ENCODE data around the gene CNN3.
A peak's percentile ranks its signal among the peaks of the same experiment; 100 is the strongest.

Gene CNN3

DNA sequence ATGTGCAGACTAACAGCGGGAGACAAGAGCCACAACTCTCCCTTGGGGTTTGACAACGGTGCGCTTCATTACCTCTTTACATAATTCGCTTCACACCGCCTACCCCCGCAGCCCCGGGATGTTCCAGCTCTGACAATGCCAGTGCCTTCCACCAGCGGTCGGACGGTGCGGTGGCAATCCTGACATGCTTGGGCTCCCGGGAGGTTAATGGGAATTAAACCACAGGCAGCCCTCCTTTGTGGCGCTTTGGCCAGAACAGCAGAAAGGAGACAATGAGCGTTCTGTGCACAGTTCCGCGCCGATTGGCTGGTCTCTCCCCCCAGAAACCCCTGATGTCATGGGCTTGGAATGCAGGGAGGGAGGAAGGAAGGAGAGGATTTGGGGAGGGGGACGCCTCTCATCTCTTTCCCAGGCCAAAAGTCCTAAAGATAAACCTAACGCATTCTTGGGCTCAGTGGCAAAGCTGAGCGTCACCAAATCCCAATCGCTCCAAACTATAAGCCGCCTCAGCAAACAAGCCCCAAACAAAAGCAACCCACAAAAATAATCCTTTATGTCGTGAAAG lies 1.3 kb downstream of the CNN3 start (continued):
- TF ChIP-seq, protein P1, sequence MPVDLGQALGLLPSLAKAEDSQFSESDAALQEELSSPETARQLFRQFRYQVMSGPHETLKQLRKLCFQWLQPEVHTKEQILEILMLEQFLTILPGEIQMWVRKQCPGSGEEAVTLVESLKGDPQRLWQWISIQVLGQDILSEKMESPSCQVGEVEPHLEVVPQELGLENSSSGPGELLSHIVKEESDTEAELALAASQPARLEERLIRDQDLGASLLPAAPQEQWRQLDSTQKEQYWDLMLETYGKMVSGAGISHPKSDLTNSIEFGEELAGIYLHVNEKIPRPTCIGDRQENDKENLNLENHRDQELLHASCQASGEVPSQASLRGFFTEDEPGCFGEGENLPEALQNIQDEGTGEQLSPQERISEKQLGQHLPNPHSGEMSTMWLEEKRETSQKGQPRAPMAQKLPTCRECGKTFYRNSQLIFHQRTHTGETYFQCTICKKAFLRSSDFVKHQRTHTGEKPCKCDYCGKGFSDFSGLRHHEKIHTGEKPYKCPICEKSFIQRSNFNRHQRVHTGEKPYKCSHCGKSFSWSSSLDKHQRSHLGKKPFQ (tag by site-specific recombination; IDR thresholded peaks at IDR 0.05): peak; percentile 77
- TF ChIP-seq, protein P2, sequence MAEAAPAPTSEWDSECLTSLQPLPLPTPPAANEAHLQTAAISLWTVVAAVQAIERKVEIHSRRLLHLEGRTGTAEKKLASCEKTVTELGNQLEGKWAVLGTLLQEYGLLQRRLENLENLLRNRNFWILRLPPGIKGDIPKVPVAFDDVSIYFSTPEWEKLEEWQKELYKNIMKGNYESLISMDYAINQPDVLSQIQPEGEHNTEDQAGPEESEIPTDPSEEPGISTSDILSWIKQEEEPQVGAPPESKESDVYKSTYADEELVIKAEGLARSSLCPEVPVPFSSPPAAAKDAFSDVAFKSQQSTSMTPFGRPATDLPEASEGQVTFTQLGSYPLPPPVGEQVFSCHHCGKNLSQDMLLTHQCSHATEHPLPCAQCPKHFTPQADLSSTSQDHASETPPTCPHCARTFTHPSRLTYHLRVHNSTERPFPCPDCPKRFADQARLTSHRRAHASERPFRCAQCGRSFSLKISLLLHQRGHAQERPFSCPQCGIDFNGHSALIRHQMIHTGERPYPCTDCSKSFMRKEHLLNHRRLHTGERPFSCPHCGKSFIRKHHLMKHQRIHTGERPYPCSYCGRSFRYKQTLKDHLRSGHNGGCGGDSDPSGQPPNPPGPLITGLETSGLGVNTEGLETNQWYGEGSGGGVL (tag by site-specific recombination; IDR thresholded peaks at IDR 0.05): peak; percentile 93
- TF ChIP-seq, protein P3, sequence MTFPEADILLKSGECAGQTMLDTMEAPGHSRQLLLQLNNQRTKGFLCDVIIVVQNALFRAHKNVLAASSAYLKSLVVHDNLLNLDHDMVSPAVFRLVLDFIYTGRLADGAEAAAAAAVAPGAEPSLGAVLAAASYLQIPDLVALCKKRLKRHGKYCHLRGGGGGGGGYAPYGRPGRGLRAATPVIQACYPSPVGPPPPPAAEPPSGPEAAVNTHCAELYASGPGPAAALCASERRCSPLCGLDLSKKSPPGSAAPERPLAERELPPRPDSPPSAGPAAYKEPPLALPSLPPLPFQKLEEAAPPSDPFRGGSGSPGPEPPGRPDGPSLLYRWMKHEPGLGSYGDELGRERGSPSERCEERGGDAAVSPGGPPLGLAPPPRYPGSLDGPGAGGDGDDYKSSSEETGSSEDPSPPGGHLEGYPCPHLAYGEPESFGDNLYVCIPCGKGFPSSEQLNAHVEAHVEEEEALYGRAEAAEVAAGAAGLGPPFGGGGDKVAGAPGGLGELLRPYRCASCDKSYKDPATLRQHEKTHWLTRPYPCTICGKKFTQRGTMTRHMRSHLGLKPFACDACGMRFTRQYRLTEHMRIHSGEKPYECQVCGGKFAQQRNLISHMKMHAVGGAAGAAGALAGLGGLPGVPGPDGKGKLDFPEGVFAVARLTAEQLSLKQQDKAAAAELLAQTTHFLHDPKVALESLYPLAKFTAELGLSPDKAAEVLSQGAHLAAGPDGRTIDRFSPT (tag by site-specific recombination; IDR thresholded peaks at IDR 0.05): 0 out of 2 replicates have a peak, but pooled peaks have one; percentile 70
- no peak for TF ChIP-seq ZNF19 (tag by site-specific recombination; IDR thresholded peaks at IDR 0.05; ENCODE audit: low read depth)
- TF ChIP-seq, protein P4, sequence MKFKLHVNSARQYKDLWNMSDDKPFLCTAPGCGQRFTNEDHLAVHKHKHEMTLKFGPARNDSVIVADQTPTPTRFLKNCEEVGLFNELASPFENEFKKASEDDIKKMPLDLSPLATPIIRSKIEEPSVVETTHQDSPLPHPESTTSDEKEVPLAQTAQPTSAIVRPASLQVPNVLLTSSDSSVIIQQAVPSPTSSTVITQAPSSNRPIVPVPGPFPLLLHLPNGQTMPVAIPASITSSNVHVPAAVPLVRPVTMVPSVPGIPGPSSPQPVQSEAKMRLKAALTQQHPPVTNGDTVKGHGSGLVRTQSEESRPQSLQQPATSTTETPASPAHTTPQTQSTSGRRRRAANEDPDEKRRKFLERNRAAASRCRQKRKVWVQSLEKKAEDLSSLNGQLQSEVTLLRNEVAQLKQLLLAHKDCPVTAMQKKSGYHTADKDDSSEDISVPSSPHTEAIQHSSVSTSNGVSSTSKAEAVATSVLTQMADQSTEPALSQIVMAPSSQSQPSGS (tag by site-specific recombination; IDR thresholded peaks at IDR 0.05; ENCODE audit: low read depth): peak; percentile 77
- TF ChIP-seq ZNF341 (tag by site-specific recombination; IDR thresholded peaks at IDR 0.05; ENCODE audit: low read depth): peak; percentile 93
- 0 out of 2 replicates have a peak, but pooled peaks have one; percentile 32 for TF ChIP-seq BCL11A (tag by site-specific recombination; IDR thresholded peaks at IDR 0.05; ENCODE audit: low read depth)
- TF ChIP-seq ZNF76 (tag by site-specific recombination; IDR thresholded peaks at IDR 0.05; ENCODE audit: borderline replicate concordance, low read depth): peak; percentile 36; the same call in 1 of the 2 replicates
- TF ChIP-seq ZNF24 (tag by site-specific recombination; IDR thresholded peaks at IDR 0.05): peak; percentile 42; the same call in 1 of the 2 replicates
- TF ChIP-seq BCL11B (tag by site-specific recombination; IDR thresholded peaks at IDR 0.05; ENCODE audit: low read depth): 0 out of 2 replicates have a peak, but pooled peaks have one; percentile 33
- peak; percentile 11; the same call in 1 of the 2 replicates for TF ChIP-seq PRDM1 (tag by site-specific recombination; IDR thresholded peaks at IDR 0.05)
- TF ChIP-seq ZNF600 (tag by site-specific recombination; IDR thresholded peaks at IDR 0.05): peak; percentile 99
- TF ChIP-seq FEZF1 (tag by site-specific recombination; IDR thresholded peaks at IDR 0.05): no peak
- 0 out of 2 replicates have a peak, but pooled peaks have one; percentile 52 for TF ChIP-seq ZSCAN30 (tag by site-specific recombination; IDR thresholded peaks at IDR 0.05)
- TF ChIP-seq, protein P5, sequence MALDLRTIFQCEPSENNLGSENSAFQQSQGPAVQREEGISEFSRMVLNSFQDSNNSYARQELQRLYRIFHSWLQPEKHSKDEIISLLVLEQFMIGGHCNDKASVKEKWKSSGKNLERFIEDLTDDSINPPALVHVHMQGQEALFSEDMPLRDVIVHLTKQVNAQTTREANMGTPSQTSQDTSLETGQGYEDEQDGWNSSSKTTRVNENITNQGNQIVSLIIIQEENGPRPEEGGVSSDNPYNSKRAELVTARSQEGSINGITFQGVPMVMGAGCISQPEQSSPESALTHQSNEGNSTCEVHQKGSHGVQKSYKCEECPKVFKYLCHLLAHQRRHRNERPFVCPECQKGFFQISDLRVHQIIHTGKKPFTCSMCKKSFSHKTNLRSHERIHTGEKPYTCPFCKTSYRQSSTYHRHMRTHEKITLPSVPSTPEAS (tag by site-specific recombination; IDR thresholded peaks at IDR 0.05): 0 out of 2 replicates have a peak, but pooled peaks have one; percentile 7
- peak; percentile 11; the same call in 1 of the 2 replicates for TF ChIP-seq ZNF558 (tag by site-specific recombination; IDR thresholded peaks at IDR 0.05)
- 0 out of 2 replicates have a peak, but pooled peaks have one; percentile 45 for TF ChIP-seq ZNF2 (tag by site-specific recombination; IDR thresholded peaks at IDR 0.05)
- TF ChIP-seq, protein P6, sequence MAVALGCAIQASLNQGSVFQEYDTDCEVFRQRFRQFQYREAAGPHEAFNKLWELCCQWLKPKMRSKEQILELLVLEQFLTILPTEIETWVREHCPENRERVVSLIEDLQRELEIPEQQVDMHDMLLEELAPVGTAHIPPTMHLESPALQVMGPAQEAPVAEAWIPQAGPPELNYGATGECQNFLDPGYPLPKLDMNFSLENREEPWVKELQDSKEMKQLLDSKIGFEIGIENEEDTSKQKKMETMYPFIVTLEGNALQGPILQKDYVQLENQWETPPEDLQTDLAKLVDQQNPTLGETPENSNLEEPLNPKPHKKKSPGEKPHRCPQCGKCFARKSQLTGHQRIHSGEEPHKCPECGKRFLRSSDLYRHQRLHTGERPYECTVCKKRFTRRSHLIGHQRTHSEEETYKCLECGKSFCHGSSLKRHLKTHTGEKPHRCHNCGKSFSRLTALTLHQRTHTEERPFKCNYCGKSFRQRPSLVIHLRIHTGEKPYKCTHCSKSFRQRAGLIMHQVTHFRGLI (tag by site-specific recombination; IDR thresholded peaks at IDR 0.05): peak; percentile 20; the same call in 1 of the 2 replicates
- TF ChIP-seq TRIM28 (IDR thresholded peaks at IDR 0.05; ENCODE audit: borderline replicate concordance, low read length): peak; percentile 19; the same call in 1 of the 2 replicates
- no peak; the same call in 1 of the 2 replicates for TF ChIP-seq ZNF768 (tag by site-specific recombination; IDR thresholded peaks at IDR 0.05)
- TF ChIP-seq, protein P7, sequence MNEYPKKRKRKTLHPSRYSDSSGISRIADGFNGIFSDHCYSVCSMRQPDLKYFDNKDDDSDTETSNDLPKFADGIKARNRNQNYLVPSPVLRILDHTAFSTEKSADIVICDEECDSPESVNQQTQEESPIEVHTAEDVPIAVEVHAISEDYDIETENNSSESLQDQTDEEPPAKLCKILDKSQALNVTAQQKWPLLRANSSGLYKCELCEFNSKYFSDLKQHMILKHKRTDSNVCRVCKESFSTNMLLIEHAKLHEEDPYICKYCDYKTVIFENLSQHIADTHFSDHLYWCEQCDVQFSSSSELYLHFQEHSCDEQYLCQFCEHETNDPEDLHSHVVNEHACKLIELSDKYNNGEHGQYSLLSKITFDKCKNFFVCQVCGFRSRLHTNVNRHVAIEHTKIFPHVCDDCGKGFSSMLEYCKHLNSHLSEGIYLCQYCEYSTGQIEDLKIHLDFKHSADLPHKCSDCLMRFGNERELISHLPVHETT (tag by site-specific recombination; IDR thresholded peaks at IDR 0.05): peak; percentile 69; the same call in 1 of the 2 replicates
- no peak for TF ChIP-seq MZF1 (tag by site-specific recombination; IDR thresholded peaks at IDR 0.05; ENCODE audit: borderline replicate concordance)
- 0 out of 2 replicates have a peak, but pooled peaks have one; percentile 49 for TF ChIP-seq KLF8 (tag by site-specific recombination; IDR thresholded peaks at IDR 0.05)
- peak; percentile 63 for TF ChIP-seq OSR2 (tag by site-specific recombination; IDR thresholded peaks at IDR 0.05)
- TF ChIP-seq ZNF391 (tag by site-specific recombination; IDR thresholded peaks at IDR 0.05; ENCODE audit: borderline replicate concordance, low read depth): peak; percentile 58; the same call in 1 of the 2 replicates

Data from HEK293 (cell line).